ENCODE measurements around the gene PFKM. TPM values are rescaled to one million over a fixed set of nuclear protein-coding genes. Genes with fewer than 3 reads are reported as not detected.

Gene PFKM
- total and polyA plus RNA-seq, 4 donors, result 4.5 to 23.9 (median 5.8) TPM

DNA sequence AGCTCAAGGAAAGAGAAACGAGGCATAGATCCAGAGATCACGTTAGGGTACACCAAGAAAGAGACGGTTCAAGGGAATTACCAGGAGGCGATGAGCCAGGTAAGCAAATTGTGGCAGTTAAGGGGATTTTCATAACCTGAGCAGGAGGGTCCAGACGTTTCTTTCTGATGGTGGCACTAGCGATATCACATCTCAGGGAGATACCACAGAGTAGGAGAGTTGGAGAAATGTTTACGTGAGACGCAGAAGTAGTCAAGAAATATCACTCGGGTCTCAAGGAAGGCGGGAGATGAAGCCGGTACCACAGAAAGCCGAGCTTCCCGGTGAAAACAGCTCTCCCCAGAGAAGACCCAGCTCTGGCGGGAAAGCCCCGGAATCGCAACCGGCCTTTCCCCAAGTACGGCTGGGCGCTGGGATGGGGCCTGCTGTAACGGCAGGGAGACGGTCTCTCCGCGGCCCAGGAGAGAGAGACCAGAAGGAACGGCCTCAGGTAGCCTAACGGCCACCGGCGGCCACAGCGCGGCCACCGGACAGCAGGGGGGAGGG, 13.8 kb upstream of the PFKM start:
- Histone ChIP-seq H3K4me3 (ENCODE audit: low read depth in 1 of 3, low read length in 3 of 3) (peak overlapping the region; percentile 90 to 99 (median 98)), H3K4me1 (ENCODE audit: control insufficient read depth in 4 of 4, insufficient read depth in 4 of 4, low read length in 3 of 4) (peaks cover 0 to 19% (median 17%) of the 10 kb centered on the region in 4 donors), H3K36me3 (ENCODE audit: control insufficient read depth in 4 of 4, insufficient read depth in 3 of 4, low read depth in 1 of 4, low read length in 3 of 4) (peaks cover 0 to 3% (median 0%) of the 10 kb centered on the region in 4 donors), H3K9ac (ENCODE audit: low read depth in 1 of 2, low read length in 2 of 2) (peak overlapping the region; percentile 76 to 97), H3K27me3 (ENCODE audit: control insufficient read depth in 4 of 4, insufficient read depth in 4 of 4, low read length in 3 of 4) (no peaks in the 10 kb centered on the region), H3K27ac (ENCODE audit: low read depth in 1 of 2, low read length in 2 of 2) (peak overlapping the region; percentile 85 to 95), H3K9me3 (ENCODE audit: control insufficient read depth in 4 of 4, low read length in 3 of 4) (no peaks in the 10 kb centered on the region)
- DNase-seq (ENCODE audit: low spot score), result peak; percentile 36
- under 1% methylated on average over 30 of the region's 30 CpGs for WGBS
- TF ChIP-seq RXRA (IDR thresholded peaks at IDR 0.05) (no peak), REST (IDR thresholded peaks at IDR 0.05) (no peak), ATF3 (IDR thresholded peaks at IDR 0.05) (no peak), YY1 (IDR thresholded peaks at IDR 0.05) (no peak), JUND (IDR thresholded peaks at IDR 0.05) (no peak), HNF4G (IDR thresholded peaks at IDR 0.05) (no peak)

- no peaks in the 10 kb centered on the region for H3K9me3 ChIP-seq (ENCODE audit: control insufficient read depth in 4 of 4, low read length in 3 of 4)
- peaks cover 0 to 19% (median 17%) of the 10 kb centered on the region in 4 donors for H3K4me1 ChIP-seq (ENCODE audit: control insufficient read depth in 4 of 4, insufficient read depth in 4 of 4, low read length in 3 of 4)
- H3K9ac ChIP-seq (ENCODE audit: low read depth in 1 of 2, low read length in 2 of 2), result peak within 1 kb of the TSS; percentile 76 to 97
- DNase-seq (ENCODE audit: low spot score), result peak; percentile 88
- H3K27me3 ChIP-seq (ENCODE audit: control insufficient read depth in 4 of 4, insufficient read depth in 4 of 4, low read length in 3 of 4), result no peaks in the 10 kb centered on the region
- peak within 1 kb of the TSS; percentile 90 to 99 (median 98) for H3K4me3 ChIP-seq (ENCODE audit: low read depth in 1 of 3, low read length in 3 of 3)
- peaks cover 0 to 3% (median 0%) of the 10 kb centered on the region in 4 donors for H3K36me3 ChIP-seq (ENCODE audit: control insufficient read depth in 4 of 4, insufficient read depth in 3 of 4, low read depth in 1 of 4, low read length in 3 of 4)
- WGBS, result under 1% methylated on average over 53 of the region's 53 CpGs
- peak; percentile 94 to 98 for TF ChIP-seq GABPA (IDR thresholded peaks at IDR 0.05 in 1 of 2, conservative IDR thresholded peaks at IDR 0.05 in 1 of 2)
- TF ChIP-seq, protein P1, sequence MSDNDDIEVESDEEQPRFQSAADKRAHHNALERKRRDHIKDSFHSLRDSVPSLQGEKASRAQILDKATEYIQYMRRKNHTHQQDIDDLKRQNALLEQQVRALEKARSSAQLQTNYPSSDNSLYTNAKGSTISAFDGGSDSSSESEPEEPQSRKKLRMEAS (IDR thresholded peaks at IDR 0.05), result no peak
- peak; percentile 85 for TF ChIP-seq REST (IDR thresholded peaks at IDR 0.05)
- TF ChIP-seq FOXA1 (IDR thresholded peaks at IDR 0.05), result no peak
- peak; percentile 47 to 65 for TF ChIP-seq HNF4A (conservative IDR thresholded peaks at IDR 0.05)
- no peak for TF ChIP-seq EGR1 (IDR thresholded peaks at IDR 0.05; ENCODE audit: low read depth in 2 of 2)
- no peak for TF ChIP-seq FOXA2 (IDR thresholded peaks at IDR 0.05)
- TF ChIP-seq RXRA (IDR thresholded peaks at IDR 0.05), result peak; percentile 35 to 49
- TF ChIP-seq, protein P2, sequence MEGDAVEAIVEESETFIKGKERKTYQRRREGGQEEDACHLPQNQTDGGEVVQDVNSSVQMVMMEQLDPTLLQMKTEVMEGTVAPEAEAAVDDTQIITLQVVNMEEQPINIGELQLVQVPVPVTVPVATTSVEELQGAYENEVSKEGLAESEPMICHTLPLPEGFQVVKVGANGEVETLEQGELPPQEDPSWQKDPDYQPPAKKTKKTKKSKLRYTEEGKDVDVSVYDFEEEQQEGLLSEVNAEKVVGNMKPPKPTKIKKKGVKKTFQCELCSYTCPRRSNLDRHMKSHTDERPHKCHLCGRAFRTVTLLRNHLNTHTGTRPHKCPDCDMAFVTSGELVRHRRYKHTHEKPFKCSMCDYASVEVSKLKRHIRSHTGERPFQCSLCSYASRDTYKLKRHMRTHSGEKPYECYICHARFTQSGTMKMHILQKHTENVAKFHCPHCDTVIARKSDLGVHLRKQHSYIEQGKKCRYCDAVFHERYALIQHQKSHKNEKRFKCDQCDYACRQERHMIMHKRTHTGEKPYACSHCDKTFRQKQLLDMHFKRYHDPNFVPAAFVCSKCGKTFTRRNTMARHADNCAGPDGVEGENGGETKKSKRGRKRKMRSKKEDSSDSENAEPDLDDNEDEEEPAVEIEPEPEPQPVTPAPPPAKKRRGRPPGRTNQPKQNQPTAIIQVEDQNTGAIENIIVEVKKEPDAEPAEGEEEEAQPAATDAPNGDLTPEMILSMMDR (IDR thresholded peaks at IDR 0.05; ENCODE audit: low read depth, low read length, missing input control), result no peak
- TF ChIP-seq ZBTB33 (IDR thresholded peaks at IDR 0.05), result peak; percentile 50
- TF ChIP-seq RAD21 (IDR thresholded peaks at IDR 0.05), result peak in 1 of 2 donors; percentile 10
- peak; percentile 31 for TF ChIP-seq SP1 (IDR thresholded peaks at IDR 0.05)
- peak; percentile 73 for TF ChIP-seq YY1 (IDR thresholded peaks at IDR 0.05)
- TF ChIP-seq TAF1 (conservative IDR thresholded peaks at IDR 0.05), result no peak
- TF ChIP-seq ATF3 (IDR thresholded peaks at IDR 0.05), result no peak
- TF ChIP-seq HNF4G (IDR thresholded peaks at IDR 0.05), result no peak
- peak; percentile 72 for TF ChIP-seq NR2F2 (IDR thresholded peaks at IDR 0.05)
- peak in 1 of 2 donors; percentile 14 for TF ChIP-seq JUND (IDR thresholded peaks at IDR 0.05)
- H3K27ac ChIP-seq (ENCODE audit: low read depth in 1 of 2, low read length in 2 of 2), result peak within 1 kb of the TSS; percentile 85 to 95
These were observed 13.1 kb upstream of the PFKM start, which contains the start of gene SENP1 for GRCh38 chr12:48105867-48106680. SENP1 (minus strand) TSS chr12:48106079; CDS start chr12:48101472, 4,607 bp downstream.
